HCT116 (cell line): Measurements from ENCODE around the gene RPL41. TPM values are rescaled to one million over a fixed set of nuclear protein-coding genes. Genes with fewer than 3 reads are reported as not detected.

Experiments used
- ATAC-seq: fragments of 200-7000 bp; cut with Tn5 transposase; 2 replicates; pipeline ENCODE4 v1.9.1; 2020; ENCODE audit warnings: mild to moderate bottlenecking, moderate library complexity
- BruUV-seq: library from RNA; stranded (reverse); fragments of 400-500 nt; replicated peaks from 2 replicates; lab custom pipeline; 2021; lab: Mats Ljungman, UMichigan
- CTCF ChIA-PET: fragments of 300-600 bp; sonication (Branson Sonifier 250); formaldehyde crosslinking; loops from one replicate; lab custom pipeline; 2021; ENCODE audit warnings: antibody characterized with exemption; lab: Charles Lee
- POLR2A ChIA-PET: fragments of 300-600, 350-600 bp; sonication (Branson Sonifier 250); formaldehyde crosslinking; loops from one replicate; lab custom pipeline; 2021; ENCODE audit warnings: antibody characterized with exemption; lab: Charles Lee
- RAD21 ChIA-PET, 2 experiments: fragments of 300-600 bp; sonication (Branson Sonifier 250); formaldehyde crosslinking; loops; one replicate each; lab custom pipeline; 2023; ENCODE audit warnings: low total read pairs in 2 of 2; ENCODE audit not compliant: uncharacterized antibody in 2 of 2, unreplicated experiment in 2 of 2, low non-redundant PET in 1 of 2; lab: Charles Lee
- DNase-seq: peaks from one replicate; pipeline ENCODE4 v3.0.0-alpha.2; 2010; ENCODE audit warnings: low read depth, low spot score
- H2AFZ ChIP-seq: fragments of 200-600 bp; shearing (Covaris generic), sonication (generic); 2 replicates; pipeline ENCODE4 v1.6.1; 2017; ENCODE audit warnings: low read depth, mixed run types, mixed read lengths, antibody characterized with exemption, low read length; ENCODE audit not compliant: poor library complexity, severe bottlenecking
- H3K27ac ChIP-seq: 2 replicates; pipeline ENCODE4 v1.5.1; 2012; ENCODE audit warnings: low read depth, low read length
- H3K27me3 ChIP-seq: fragments of 200-600 bp; sonication (generic); 2 replicates; pipeline ENCODE4 v1.6.1; 2016; ENCODE audit warnings: mixed run types, low read length, mixed read lengths; ENCODE audit not compliant: insufficient read depth
- H3K36me3 ChIP-seq, 2 experiments: fragments of 200-500 bp in 1 of 2; fragments of 200-600 bp in 1 of 2; sonication (Bioruptor generic) in 1 of 2; sonication (generic) in 1 of 2; 2 replicates each; pipeline versions ENCODE4 v1.5.1 to v1.6.1; 2014 to 2016; ENCODE audit warnings: low read length in 2 of 2, inconsistent platforms in 1 of 2, mixed read lengths in 1 of 2, mixed run types in 1 of 2; ENCODE audit not compliant: insufficient read depth in 2 of 2, control insufficient read depth in 1 of 2
- H3K4me1 ChIP-seq, 2 experiments: fragments of 200-600 bp in 1 of 2; sonication (generic) in 1 of 2; 2 replicates each; pipeline versions ENCODE4 v1.5.1 to v1.6.1; 2012 to 2017; ENCODE audit warnings: low read length in 2 of 2, inconsistent platforms in 1 of 2, mild to moderate bottlenecking in 1 of 2, mixed read lengths in 1 of 2, mixed run types in 1 of 2, moderate library complexity in 1 of 2; ENCODE audit not compliant: insufficient read depth in 2 of 2, control insufficient read depth in 1 of 2
- H3K4me2 ChIP-seq: fragments of 200-600 bp; sonication (generic); 2 replicates; pipeline ENCODE4 v1.6.1; 2017; ENCODE audit warnings: mixed run types, low read length, mixed read lengths
- H3K4me3 ChIP-seq, 2 experiments: fragments of 200-600 bp in 1 of 2; sonication (generic) in 1 of 2; replicated peaks in 1 of 2; 2 replicates each; pipeline ENCODE4 v1.5.1; 2011 to 2016; ENCODE audit warnings: low read length in 2 of 2, control low read depth in 1 of 2, low read depth in 1 of 2, mild to moderate bottlenecking in 1 of 2, mixed read lengths in 1 of 2, mixed run types in 1 of 2
- H3K79me2 ChIP-seq: fragments of 200-600 bp; sonication (generic); 2 replicates; pipeline ENCODE4 v1.6.1; 2017; ENCODE audit warnings: mild to moderate bottlenecking, mixed run types, low read length, moderate library complexity, mixed read lengths; ENCODE audit not compliant: insufficient read depth
- H3K9ac ChIP-seq: fragments of 200-600 bp; sonication (generic); 2 replicates; pipeline ENCODE4 v1.6.1; 2016; ENCODE audit warnings: low read length, mixed read lengths
- H3K9me2 ChIP-seq: fragments of 200-600 bp; sonication (generic), shearing (Covaris generic); 2 replicates; pipeline ENCODE4 v1.6.1; 2017; ENCODE audit warnings: mixed run types, mild to moderate bottlenecking, moderate library complexity; ENCODE audit not compliant: insufficient read depth
- H3K9me3 ChIP-seq, 2 experiments: fragments of 200-500 bp in 1 of 2; fragments of 200-600 bp in 1 of 2; sonication (Bioruptor generic) in 1 of 2; sonication (generic) in 1 of 2; 2 replicates each; pipeline ENCODE4 v1.6.1; 2014 to 2017; ENCODE audit warnings: low read length in 2 of 2, mixed read lengths in 2 of 2, inconsistent platforms in 1 of 2, low read depth in 1 of 2, mild to moderate bottlenecking in 1 of 2, mixed run types in 1 of 2, moderate library complexity in 1 of 2; ENCODE audit not compliant: control insufficient read depth in 1 of 2, insufficient read depth in 1 of 2
- H4K20me1 ChIP-seq: fragments of 200-600 bp; sonication (generic), shearing (Covaris generic); 2 replicates; pipeline ENCODE4 v1.6.1; 2017; ENCODE audit warnings: mixed run types, mild to moderate bottlenecking, moderate library complexity; ENCODE audit not compliant: insufficient read depth
- EGR1 ChIP-seq: IDR thresholded peaks from 2 replicates; pipeline ENCODE4 v1.6.1; 2012; ENCODE audit warnings: low read depth
- ELF1 ChIP-seq: IDR thresholded peaks from 2 replicates; pipeline ENCODE4 v1.6.1; 2012; ENCODE audit warnings: low read depth, borderline replicate concordance
- EZH2phosphoT487 ChIP-seq: fragments of 200-600 bp; IDR thresholded peaks from 2 replicates; pipeline ENCODE4 v1.6.1; 2018; ENCODE audit warnings: antibody characterized with exemption, borderline replicate concordance
- POLR2A ChIP-seq: IDR thresholded peaks from 2 replicates; pipeline ENCODE4 v1.7.0; 2011; ENCODE audit warnings: borderline replicate concordance; ENCODE audit not compliant: insufficient read depth, insufficient read length; ENCODE audit errors: extremely low read depth
- SIN3A ChIP-seq: IDR thresholded peaks from 2 replicates; pipeline ENCODE4 v1.6.1; 2012; ENCODE audit warnings: low read depth
- SP1 ChIP-seq: IDR thresholded peaks from 2 replicates; pipeline ENCODE4 v1.6.1; 2012; ENCODE audit warnings: low read depth
- TCF7L2 ChIP-seq: IDR thresholded peaks from 2 replicates; pipeline ENCODE4 v1.7.0; 2011; ENCODE audit warnings: borderline replicate concordance, inconsistent platforms; ENCODE audit not compliant: insufficient read depth, insufficient read length; ENCODE audit errors: extremely low read depth
- YY1 ChIP-seq: IDR thresholded peaks from 2 replicates; pipeline ENCODE4 v1.6.1; 2011; ENCODE audit warnings: low read length, low read depth, moderate library complexity, mild to moderate bottlenecking; ENCODE audit not compliant: insufficient replicate concordance; ENCODE audit errors: extremely low read depth
- ZFX ChIP-seq: fragments of 450-650 bp; IDR thresholded peaks from 2 replicates; pipeline ENCODE4 v1.6.1; 2017
- intact Hi-C: fragments of 100-400 bp; cut with micrococcal nuclease; formaldehyde crosslinking; loops from 2 replicates; pipeline ENCODE4 v1.10.0; 2022
- total RNA-seq: library from RNA; stranded (reverse); gene quantifications from one replicate; pipeline ENCODE4 v1.2.1, GENCODE V29; 2021; ENCODE audit not compliant: unreplicated experiment
- TF ChIP-seq, protein P1 (sequence below), 3 experiments: fragments of 200-600 bp in 1 of 3; sonication (generic) in 1 of 3; IDR thresholded peaks in 2 of 3; conservative IDR thresholded peaks in 1 of 3; 2 replicates each; pipeline ENCODE4 v1.5.1; 2012 to 2017; ENCODE audit warnings: low read depth in 2 of 3, low read length in 2 of 3, antibody characterized with exemption in 1 of 3, borderline replicate concordance in 1 of 3, control low read depth in 1 of 3, mild to moderate bottlenecking in 1 of 3, mixed read lengths in 1 of 3, mixed run types in 1 of 3, moderate library complexity in 1 of 3; ENCODE audit not compliant: insufficient read depth in 1 of 3
- TF ChIP-seq, protein P2 (sequence below): IDR thresholded peaks from 2 replicates; pipeline ENCODE4 v1.6.1; 2012
- TF ChIP-seq, protein P3 (sequence below): IDR thresholded peaks from 2 replicates; pipeline ENCODE4 v1.6.1; 2012

The RPL41 gene
- total RNA-seq, 1 experiment from 2014 or later, result 4,327 TPM

DNA sequence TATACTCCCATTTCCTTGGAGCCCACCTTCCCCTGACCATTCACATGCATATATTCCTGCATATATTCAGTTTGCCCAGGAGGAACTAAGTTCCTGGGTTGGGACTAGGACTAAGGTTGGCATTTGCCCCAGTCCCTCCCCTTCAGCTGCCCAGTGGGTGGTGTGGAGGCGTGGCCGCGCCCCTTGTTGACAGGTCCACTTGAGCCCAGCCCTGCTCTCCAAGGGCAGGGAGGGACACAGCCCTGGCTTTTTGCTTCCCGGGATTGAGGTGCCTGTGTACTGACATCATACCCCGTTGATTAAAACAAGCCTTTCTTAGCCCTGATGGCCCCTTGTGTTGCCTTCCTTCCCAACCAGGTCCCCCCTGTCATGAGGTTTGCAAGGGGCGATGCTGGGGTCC lies 29.2 kb upstream of the RPL41 start (continued):
- TF ChIP-seq, protein P1, sequence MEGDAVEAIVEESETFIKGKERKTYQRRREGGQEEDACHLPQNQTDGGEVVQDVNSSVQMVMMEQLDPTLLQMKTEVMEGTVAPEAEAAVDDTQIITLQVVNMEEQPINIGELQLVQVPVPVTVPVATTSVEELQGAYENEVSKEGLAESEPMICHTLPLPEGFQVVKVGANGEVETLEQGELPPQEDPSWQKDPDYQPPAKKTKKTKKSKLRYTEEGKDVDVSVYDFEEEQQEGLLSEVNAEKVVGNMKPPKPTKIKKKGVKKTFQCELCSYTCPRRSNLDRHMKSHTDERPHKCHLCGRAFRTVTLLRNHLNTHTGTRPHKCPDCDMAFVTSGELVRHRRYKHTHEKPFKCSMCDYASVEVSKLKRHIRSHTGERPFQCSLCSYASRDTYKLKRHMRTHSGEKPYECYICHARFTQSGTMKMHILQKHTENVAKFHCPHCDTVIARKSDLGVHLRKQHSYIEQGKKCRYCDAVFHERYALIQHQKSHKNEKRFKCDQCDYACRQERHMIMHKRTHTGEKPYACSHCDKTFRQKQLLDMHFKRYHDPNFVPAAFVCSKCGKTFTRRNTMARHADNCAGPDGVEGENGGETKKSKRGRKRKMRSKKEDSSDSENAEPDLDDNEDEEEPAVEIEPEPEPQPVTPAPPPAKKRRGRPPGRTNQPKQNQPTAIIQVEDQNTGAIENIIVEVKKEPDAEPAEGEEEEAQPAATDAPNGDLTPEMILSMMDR (IDR thresholded peaks at IDR 0.05 in 2 of 3, conservative IDR thresholded peaks at IDR 0.05 in 1 of 3; ENCODE audit: borderline replicate concordance in 1 of 3, insufficient read depth in 1 of 3, low read depth in 2 of 3, low read length in 2 of 3), result no peak
- no peak for TF ChIP-seq EZH2phosphoT487
- TF ChIP-seq, all 23 proteins: peak for 0

DNA sequence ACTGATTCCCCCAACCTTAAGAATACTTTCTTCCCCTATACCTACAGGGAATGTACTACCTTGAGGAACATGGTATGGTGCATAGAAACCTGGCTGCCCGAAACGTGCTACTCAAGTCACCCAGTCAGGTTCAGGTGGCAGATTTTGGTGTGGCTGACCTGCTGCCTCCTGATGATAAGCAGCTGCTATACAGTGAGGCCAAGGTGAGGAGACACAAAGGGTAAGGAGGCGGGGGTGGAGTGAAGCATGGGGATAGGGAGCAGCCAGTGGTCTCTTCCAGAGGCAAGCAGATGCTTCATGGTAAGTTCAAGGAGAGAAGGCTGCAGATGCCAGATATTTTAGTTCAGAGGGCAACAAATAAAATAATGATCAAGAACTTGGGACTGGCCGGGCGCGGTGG lies 18.7 kb upstream of the RPL41 start:
- ATAC-seq (no peak), DNase-seq (no peak)
- no TSS peak for BruUV-seq
- ChIA-PET CTCF (no interaction called here), POLR2A (no interaction called here), RAD21 (no interaction called here)
- no peak overlapping the region for H3K4me2 ChIP-seq
- no peaks in the 10 kb centered on the region for H3K9me2 ChIP-seq
- no peak overlapping the region for H3K9ac ChIP-seq
- H2AFZ ChIP-seq, result no peak overlapping the region
- intact Hi-C loops, result no loop called here
- H3K79me2 ChIP-seq, result no peaks in the 10 kb centered on the region
- no peak overlapping the region for H3K27ac ChIP-seq
- TF ChIP-seq ELF1, result no peak
- no peak for TF ChIP-seq SIN3A
- TF ChIP-seq EGR1, result no peak
- no peak for TF ChIP-seq SP1
- no peaks in the 10 kb centered on the region for H3K4me1 ChIP-seq
- H3K36me3 ChIP-seq, result peaks cover 16 to 26% of the 10 kb centered on the region in 2 experiments; a peak in 3 of 4 replicates
- no peaks in the 10 kb centered on the region for H3K9me3 ChIP-seq
- H4K20me1 ChIP-seq, result no peaks in the 10 kb centered on the region
- no peaks in the 10 kb centered on the region for H3K27me3 ChIP-seq
- H3K4me3 ChIP-seq, result no peak overlapping the region

DNA sequence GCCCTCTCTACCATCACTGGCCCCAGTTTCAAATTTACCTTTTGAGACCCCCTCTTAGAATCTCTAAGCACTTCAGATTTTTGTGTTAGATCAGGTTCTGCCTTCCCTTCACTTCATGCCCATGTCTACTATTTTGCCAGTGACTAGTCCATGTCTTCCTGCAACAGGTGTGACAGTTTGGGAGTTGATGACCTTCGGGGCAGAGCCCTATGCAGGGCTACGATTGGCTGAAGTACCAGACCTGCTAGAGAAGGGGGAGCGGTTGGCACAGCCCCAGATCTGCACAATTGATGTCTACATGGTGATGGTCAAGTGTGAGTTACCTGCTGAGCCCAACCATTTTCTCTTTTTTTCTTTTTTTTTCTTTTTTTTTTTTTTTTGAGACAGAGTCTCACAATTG lies 17.8 kb upstream of the RPL41 start:
- H3K4me3 ChIP-seq, result no peak overlapping the region
- peaks cover 4 to 7% of the 10 kb centered on the region in 2 experiments for H3K4me1 ChIP-seq
- BruUV-seq, result no TSS peak
- peaks cover 16 to 26% of the 10 kb centered on the region in 2 experiments; a peak in 3 of 4 replicates for H3K36me3 ChIP-seq
- no peaks in the 10 kb centered on the region for H3K27me3 ChIP-seq
- H3K4me2 ChIP-seq, result no peak overlapping the region
- ATAC-seq, result no peak
- CTCF ChIA-PET, result no interaction called here
- H3K9ac ChIP-seq, result no peak overlapping the region
- H3K9me2 ChIP-seq, result no peaks in the 10 kb centered on the region
- H3K9me3 ChIP-seq, result no peaks in the 10 kb centered on the region
- no peak overlapping the region for H2AFZ ChIP-seq
- no peak for DNase-seq
- H4K20me1 ChIP-seq, result no peaks in the 10 kb centered on the region
- POLR2A ChIA-PET, result no interaction called here
- intact Hi-C loops, result no loop called here
- no peaks in the 10 kb centered on the region for H3K79me2 ChIP-seq
- H3K27ac ChIP-seq, result no peak overlapping the region
- RAD21 ChIA-PET, result no interaction called here
- TF ChIP-seq, protein P2, sequence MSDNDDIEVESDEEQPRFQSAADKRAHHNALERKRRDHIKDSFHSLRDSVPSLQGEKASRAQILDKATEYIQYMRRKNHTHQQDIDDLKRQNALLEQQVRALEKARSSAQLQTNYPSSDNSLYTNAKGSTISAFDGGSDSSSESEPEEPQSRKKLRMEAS, result no peak
- TF ChIP-seq TCF7L2 (no peak), POLR2A (no peak), EGR1 (no peak), SP1 (no peak), ZFX (no peak), YY1 (no peak)
- TF ChIP-seq, protein P3, sequence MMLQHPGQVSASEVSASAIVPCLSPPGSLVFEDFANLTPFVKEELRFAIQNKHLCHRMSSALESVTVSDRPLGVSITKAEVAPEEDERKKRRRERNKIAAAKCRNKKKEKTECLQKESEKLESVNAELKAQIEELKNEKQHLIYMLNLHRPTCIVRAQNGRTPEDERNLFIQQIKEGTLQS, result no peak
- TF ChIP-seq, protein P1 (IDR thresholded peaks at IDR 0.05 in 2 of 3, conservative IDR thresholded peaks at IDR 0.05 in 1 of 3; ENCODE audit: borderline replicate concordance in 1 of 3, insufficient read depth in 1 of 3, low read depth in 2 of 3, low read length in 2 of 3), result no peak
